ENCODE results near the gene FBXO36.

DNA sequence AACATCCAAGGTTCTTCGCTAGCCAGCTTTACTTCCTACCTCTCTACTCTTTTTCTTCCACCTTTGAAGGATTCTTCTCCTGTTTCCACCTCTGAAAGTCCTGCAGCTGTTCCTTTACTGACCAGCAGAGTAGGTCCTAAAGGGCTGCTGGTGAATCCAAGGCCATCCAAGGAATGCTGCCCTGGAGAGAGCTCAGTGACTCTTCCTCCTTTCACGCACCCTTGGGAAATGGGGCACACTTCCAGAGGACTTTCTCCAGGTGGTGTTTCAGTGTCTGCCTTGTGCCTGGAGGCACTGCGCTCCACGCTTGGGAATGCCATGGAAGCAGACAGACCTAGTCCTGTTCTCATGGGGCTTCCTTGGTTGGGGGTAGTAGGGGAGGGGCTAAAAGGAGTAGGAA is 101.0 kb downstream of the FBXO36 start:
- TF ChIP-seq POLR2A (IDR thresholded peaks at IDR 0.05) (no peak), POLR2AphosphoS5 (IDR thresholded peaks at IDR 0.05) (no peak), EP300 (IDR thresholded peaks at IDR 0.05) (no peak)
- TF ChIP-seq, protein P1, sequence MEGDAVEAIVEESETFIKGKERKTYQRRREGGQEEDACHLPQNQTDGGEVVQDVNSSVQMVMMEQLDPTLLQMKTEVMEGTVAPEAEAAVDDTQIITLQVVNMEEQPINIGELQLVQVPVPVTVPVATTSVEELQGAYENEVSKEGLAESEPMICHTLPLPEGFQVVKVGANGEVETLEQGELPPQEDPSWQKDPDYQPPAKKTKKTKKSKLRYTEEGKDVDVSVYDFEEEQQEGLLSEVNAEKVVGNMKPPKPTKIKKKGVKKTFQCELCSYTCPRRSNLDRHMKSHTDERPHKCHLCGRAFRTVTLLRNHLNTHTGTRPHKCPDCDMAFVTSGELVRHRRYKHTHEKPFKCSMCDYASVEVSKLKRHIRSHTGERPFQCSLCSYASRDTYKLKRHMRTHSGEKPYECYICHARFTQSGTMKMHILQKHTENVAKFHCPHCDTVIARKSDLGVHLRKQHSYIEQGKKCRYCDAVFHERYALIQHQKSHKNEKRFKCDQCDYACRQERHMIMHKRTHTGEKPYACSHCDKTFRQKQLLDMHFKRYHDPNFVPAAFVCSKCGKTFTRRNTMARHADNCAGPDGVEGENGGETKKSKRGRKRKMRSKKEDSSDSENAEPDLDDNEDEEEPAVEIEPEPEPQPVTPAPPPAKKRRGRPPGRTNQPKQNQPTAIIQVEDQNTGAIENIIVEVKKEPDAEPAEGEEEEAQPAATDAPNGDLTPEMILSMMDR (IDR thresholded peaks at IDR 0.05) = no peak

All from upper lobe of left lung (tissue), 4 donors.